Neural progenitor cell (in vitro differentiated cells): Measurements from ENCODE around the gene NCK2.

Source experiments
- EZH2 ChIP-seq: fragments of 200-600 bp; sonication (generic); IDR thresholded peaks from 2 replicates; pipeline ENCODE4 v1.6.1; 2017; ENCODE audit warnings: antibody characterized with exemption, mild to moderate bottlenecking, moderate library complexity
- EZH2phosphoT487 ChIP-seq: fragments of 200-600 bp; sonication (generic); IDR thresholded peaks from 2 replicates; pipeline ENCODE4 v1.6.1; 2017; ENCODE audit warnings: antibody characterized with exemption
- TF ChIP-seq, protein P1 (sequence below): fragments of 200-600 bp; sonication (generic); IDR thresholded peaks from 2 replicates; pipeline ENCODE4 v1.5.1; 2017; ENCODE audit warnings: antibody characterized with exemption, mild to moderate bottlenecking

- TF ChIP-seq, protein P1, sequence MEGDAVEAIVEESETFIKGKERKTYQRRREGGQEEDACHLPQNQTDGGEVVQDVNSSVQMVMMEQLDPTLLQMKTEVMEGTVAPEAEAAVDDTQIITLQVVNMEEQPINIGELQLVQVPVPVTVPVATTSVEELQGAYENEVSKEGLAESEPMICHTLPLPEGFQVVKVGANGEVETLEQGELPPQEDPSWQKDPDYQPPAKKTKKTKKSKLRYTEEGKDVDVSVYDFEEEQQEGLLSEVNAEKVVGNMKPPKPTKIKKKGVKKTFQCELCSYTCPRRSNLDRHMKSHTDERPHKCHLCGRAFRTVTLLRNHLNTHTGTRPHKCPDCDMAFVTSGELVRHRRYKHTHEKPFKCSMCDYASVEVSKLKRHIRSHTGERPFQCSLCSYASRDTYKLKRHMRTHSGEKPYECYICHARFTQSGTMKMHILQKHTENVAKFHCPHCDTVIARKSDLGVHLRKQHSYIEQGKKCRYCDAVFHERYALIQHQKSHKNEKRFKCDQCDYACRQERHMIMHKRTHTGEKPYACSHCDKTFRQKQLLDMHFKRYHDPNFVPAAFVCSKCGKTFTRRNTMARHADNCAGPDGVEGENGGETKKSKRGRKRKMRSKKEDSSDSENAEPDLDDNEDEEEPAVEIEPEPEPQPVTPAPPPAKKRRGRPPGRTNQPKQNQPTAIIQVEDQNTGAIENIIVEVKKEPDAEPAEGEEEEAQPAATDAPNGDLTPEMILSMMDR = no peak
- TF ChIP-seq EZH2 (no peak), EZH2phosphoT487 (no peak)
These were observed 11.2 kb downstream of the NCK2 start for GRCh38 chr2:105755895-105756294.
